GM12878 (cell line): Measurements from ENCODE around the gene MMD2. TPM values are rescaled to one million over a fixed set of nuclear protein-coding genes. Genes with fewer than 3 reads are reported as not detected.

ENCODE experiments used
- ATAC-seq: fragments of 200-7000 bp; cut with Tn5 transposase; 3 replicates; pipeline ENCODE4 v1.9.1; 2020; ENCODE audit warnings: mild to moderate bottlenecking, moderate library complexity
- BruUV-seq: library from RNA; stranded (reverse); fragments of 400-500 nt; replicated peaks from 2 replicates; lab custom pipeline; 2021; lab: Mats Ljungman, UMichigan
- CTCF ChIA-PET: fragments of 300-600 bp; sonication (Branson Sonifier 250); formaldehyde crosslinking; extraction: SDS; loops from one replicate; lab custom pipeline; 2021; ENCODE audit warnings: inconsistent platforms; lab: Yijun Ruan, JAX
- POLR2A ChIA-PET: fragments of 350-600 bp; formaldehyde crosslinking; extraction: SDS; loops from one replicate; lab custom pipeline; 2021; ENCODE audit warnings: inconsistent platforms; lab: Charles Lee
- RAD21 ChIA-PET: fragments of 300-600 bp; sonication (Branson Sonifier 250); formaldehyde crosslinking; loops from one replicate; lab custom pipeline; 2023; ENCODE audit warnings: antibody characterized with exemption; ENCODE audit not compliant: unreplicated experiment; lab: Charles Lee
- SMC1A ChIA-PET: fragments of 300-600 bp; sonication (Branson Sonifier 250); formaldehyde crosslinking; loops from one replicate; lab custom pipeline; 2023; ENCODE audit not compliant: unreplicated experiment, uncharacterized antibody; lab: Charles Lee
- DNase-seq: peaks from one replicate; pipeline ENCODE4 v3.0.0-alpha.2; 2011; ENCODE audit warnings: low read depth, low spot score
- FAIRE-seq: peaks from 3 replicates; lab custom pipeline; 2011; peaks lifted over from hg19 to GRCh38; lab: Jason Lieb, UNC
- H2AFZ ChIP-seq: 2 replicates; pipeline ENCODE4 v1.6.0; 2011; ENCODE audit warnings: low read depth, low read length, control low read depth; ENCODE audit not compliant: control insufficient read depth
- H3K27ac ChIP-seq: 2 replicates; pipeline ENCODE4 v1.5.1; 2011; ENCODE audit warnings: control low read depth; ENCODE audit not compliant: control insufficient read depth, insufficient read depth
- H3K27me3 ChIP-seq, 2 experiments: replicated peaks in 1 of 2; 2 replicates each; pipeline versions ENCODE4 v1.6.0 to v1.6.1; 2011; ENCODE audit warnings: low read length in 1 of 2; ENCODE audit not compliant: control insufficient read depth in 2 of 2, insufficient read depth in 2 of 2
- H3K36me3 ChIP-seq, 2 experiments: 2 replicates each; pipeline ENCODE4 v1.5.1; 2011; ENCODE audit warnings: low read length in 1 of 2; ENCODE audit not compliant: control insufficient read depth in 2 of 2, insufficient read depth in 2 of 2
- H3K4me1 ChIP-seq: 2 replicates; pipeline ENCODE4 v1.6.1; 2011; ENCODE audit warnings: mild to moderate bottlenecking, low read length, moderate library complexity, mixed read lengths; ENCODE audit not compliant: control insufficient read depth, insufficient read depth
- H3K4me2 ChIP-seq: 2 replicates; pipeline ENCODE4 v1.6.0; 2011; ENCODE audit warnings: control low read depth; ENCODE audit not compliant: control insufficient read depth, insufficient read depth
- H3K4me3 ChIP-seq: fragments of 200-600 bp; sonication (generic); 2 replicates; pipeline ENCODE4 v1.5.1; 2016
- H3K79me2 ChIP-seq: 2 replicates; pipeline ENCODE4 v1.6.0; 2011; ENCODE audit warnings: low read length; ENCODE audit not compliant: control insufficient read depth, insufficient read depth
- H3K9ac ChIP-seq: 2 replicates; pipeline ENCODE4 v1.8.0; 2011; ENCODE audit warnings: low read length, control low read depth, mixed read lengths; ENCODE audit not compliant: control insufficient read depth, insufficient read depth
- H3K9me3 ChIP-seq: replicated peaks from 3 replicates; pipeline ENCODE4 v1.5.1; 2011; ENCODE audit warnings: mild to moderate bottlenecking, low read length; ENCODE audit not compliant: control insufficient read depth, insufficient read depth
- H4K20me1 ChIP-seq: 2 replicates; pipeline ENCODE4 v1.6.0; 2011; ENCODE audit not compliant: control insufficient read depth, insufficient read depth
- CBX3 ChIP-seq: fragments of 200-600 bp; sonication (generic); IDR thresholded peaks from 2 replicates; pipeline ENCODE4 v1.6.1; 2016; ENCODE audit warnings: low read depth, borderline replicate concordance
- E2F8 ChIP-seq: fragments of 450-650 bp; IDR thresholded peaks from 2 replicates; pipeline ENCODE4 v1.6.1; 2018; ENCODE audit warnings: mild to moderate bottlenecking, low read depth, moderate library complexity; ENCODE audit not compliant: partially characterized antibody
- EZH2 ChIP-seq: IDR thresholded peaks from 2 replicates; pipeline ENCODE4 v1.6.1; 2012; ENCODE audit warnings: low read depth, mild to moderate bottlenecking, control low read depth, inconsistent platforms, low read length, borderline replicate concordance; ENCODE audit not compliant: control insufficient read depth
- FOXM1 ChIP-seq: IDR thresholded peaks from 2 replicates; pipeline ENCODE4 v1.6.1; 2012; ENCODE audit warnings: low read depth, mild to moderate bottlenecking, inconsistent platforms, low read length, moderate library complexity
- IRF5 ChIP-seq: fragments of 450-650 bp; IDR thresholded peaks from 2 replicates; pipeline ENCODE4 v1.6.1; 2017; ENCODE audit warnings: borderline replicate concordance
- MEF2B ChIP-seq: fragments of 450-650 bp; IDR thresholded peaks from 2 replicates; pipeline ENCODE4 v1.6.1; 2018; ENCODE audit warnings: mild to moderate bottlenecking, moderate library complexity; ENCODE audit not compliant: partially characterized antibody, poor library complexity, severe bottlenecking
- MTA2 ChIP-seq: fragments of 450-650 bp; IDR thresholded peaks from 2 replicates; pipeline ENCODE4 v1.6.1; 2016; ENCODE audit warnings: low read depth, mild to moderate bottlenecking, moderate library complexity
- NKRF ChIP-seq: fragments of 450-650 bp; conservative IDR thresholded peaks from 2 replicates; pipeline ENCODE4 v1.6.1; 2017; ENCODE audit warnings: mild to moderate bottlenecking, moderate library complexity
- NR2C1 ChIP-seq: fragments of 450-650 bp; IDR thresholded peaks from 2 replicates; pipeline ENCODE4 v1.6.1; 2017; ENCODE audit warnings: antibody characterized with exemption, mild to moderate bottlenecking, moderate library complexity
- PKNOX1 ChIP-seq: fragments of 450-650 bp; IDR thresholded peaks from 2 replicates; pipeline ENCODE4 v1.6.1; 2016; ENCODE audit warnings: mild to moderate bottlenecking
- RBBP5 ChIP-seq: fragments of 200-600 bp; sonication (generic); conservative IDR thresholded peaks from 2 replicates; pipeline ENCODE4 v1.6.1; 2016
- TCF12 ChIP-seq: IDR thresholded peaks from 2 replicates; pipeline ENCODE4 v1.6.1; 2011; ENCODE audit warnings: low read depth, mild to moderate bottlenecking, low read length
- ZBTB11 ChIP-seq: fragments of 450-650 bp; formaldehyde crosslinking; IDR thresholded peaks from 2 replicates; pipeline ENCODE4 v1.5.0; 2022; ENCODE audit warnings: mild to moderate bottlenecking, missing genetic modification characterization
- WGBS: methylation state at CpG from one replicate; pipeline ENCODE4 v1.1.6; 2016; ENCODE audit warnings: low lambda C conversion rate; ENCODE audit not compliant: insufficient replicate concordance, insufficient coverage; ENCODE audit errors: missing lambda C conversion rate; 5-methylcytosine and 5-hydroxymethylcytosine counted together
- in situ Hi-C: fragments of 300-500 bp; cut with MboI; formaldehyde crosslinking; loops from 9 replicates; pipeline ENCODE4 v1.14.3; 2018; ENCODE audit warnings: mixed read lengths
- intact Hi-C: fragments of 100-400 bp; cut with micrococcal nuclease; formaldehyde crosslinking; loops from one replicate; pipeline ENCODE4 v1.14.2; 2022; ENCODE audit not compliant: unreplicated experiment
- polyA plus RNA-seq, 11 experiments: library from polyadenylated mRNA; depleted of rRNA in 4 of 11; unstranded in 6 of 11; stranded (reverse) in 5 of 11; fragments of >200 nt; fragmentation: Nextera tagmentation in 4 of 11; fragmentation: Illumina TruSeq in 1 of 11; extraction: Ambion mirVana in 4 of 11; extraction: Trizol in 1 of 11; gene quantifications; 1 replicate in 1 of 11; 2 replicates in 10 of 11; pipeline versions ENCODE4 v1.2.1 to v1.2.3, GENCODE V29; 2011 to 2016; ENCODE audit warnings: inconsistent platforms in 2 of 11, missing spikeins in 2 of 11, low read depth in 1 of 11
- total RNA-seq, 4 experiments: library from RNA; depleted of rRNA in 3 of 4; stranded (reverse); fragments of >200 nt in 3 of 4; fragmentation: Illumina TruSeq in 1 of 4; extraction: Trizol in 1 of 4; gene quantifications; 2 replicates each; pipeline versions ENCODE4 v1.2.1 to v1.2.3, GENCODE V29; 2013 to 2021

The MMD2 gene
- total and polyA plus RNA-seq, 10 of the 15 experiments (the other 5 are each of a cell fraction or from before 2014, with no cell fraction given) = not detected

- H3K27me3 ChIP-seq = no peaks in the 10 kb centered on the region
- SMC1A ChIA-PET = no interaction called here
- CTCF ChIA-PET = no interaction called here
- BruUV-seq = no TSS peak
- in situ Hi-C loops = no loop called here
- RAD21 ChIA-PET = no interaction called here
- H3K27ac ChIP-seq = no peak overlapping the region
- FAIRE-seq = no peak
- intact Hi-C loops = no loop called here
- no peaks in the 10 kb centered on the region for H3K4me1 ChIP-seq
- 33% methylated on average over 9 of the region's 9 CpGs for WGBS
- H4K20me1 ChIP-seq = no peaks in the 10 kb centered on the region
- no peak for ATAC-seq
- H3K9ac ChIP-seq = no peak overlapping the region
- H2AFZ ChIP-seq = no peak overlapping the region
- no peaks in the 10 kb centered on the region for H3K36me3 ChIP-seq
- H3K79me2 ChIP-seq = no peaks in the 10 kb centered on the region
- no peaks in the 10 kb centered on the region for H3K9me3 ChIP-seq
- H3K4me3 ChIP-seq = no peak overlapping the region
- no peak overlapping the region for H3K4me2 ChIP-seq
- POLR2A ChIA-PET = no interaction called here
- DNase-seq = no peak
- no peak for TF ChIP-seq RBBP5
- no peak for TF ChIP-seq PKNOX1
- TF ChIP-seq IRF5 = no peak
- TF ChIP-seq E2F8 = no peak
- TF ChIP-seq EZH2 = no peak
- no peak for TF ChIP-seq ZBTB11 (CRISPR knock-in tag)
- no peak for TF ChIP-seq MEF2B
- TF ChIP-seq CBX3 = no peak
- no peak for TF ChIP-seq NR2C1
- no peak for TF ChIP-seq TCF12
- no peak for TF ChIP-seq NKRF
- no peak for TF ChIP-seq MTA2
- no peak for TF ChIP-seq FOXM1
These were observed 64.5 kb downstream of the MMD2 start for GRCh38 chr7:4894482-4894881.
